H9 (cell line): ENCODE measurements around the gene SRP72. TPM values are rescaled to one million over a fixed set of nuclear protein-coding genes. Genes with fewer than 3 reads are reported as not detected.

Source experiments
- DNase-seq: peaks from one replicate; pipeline ENCODE4 v3.0.0-alpha.2; 2017
- H2AFZ ChIP-seq: one replicate; pipeline ENCODE4 v1.6.1; 2013; ENCODE audit warnings: mild to moderate bottlenecking, low read length, control low read depth, moderate library complexity
- H2AK5ac ChIP-seq: 2 replicates; pipeline ENCODE4 v1.6.1; 2013; ENCODE audit warnings: low read length, control low read depth, mixed read lengths; ENCODE audit not compliant: insufficient read length
- H2BK120ac ChIP-seq: one replicate; pipeline ENCODE4 v1.6.1; 2013; ENCODE audit warnings: low read depth, mild to moderate bottlenecking, low read length, control low read depth, inconsistent platforms; ENCODE audit not compliant: poor library complexity, severe bottlenecking
- H2BK12ac ChIP-seq: 2 replicates; pipeline ENCODE4 v1.6.1; 2013; ENCODE audit warnings: low read length, control low read depth, mixed read lengths, low read depth; ENCODE audit not compliant: insufficient read length
- H2BK15ac ChIP-seq: 2 replicates; pipeline ENCODE4 v1.6.1; 2013; ENCODE audit warnings: low read depth, low read length, control low read depth
- H2BK20ac ChIP-seq: one replicate; pipeline ENCODE4 v1.6.1; 2013; ENCODE audit warnings: low read depth, mild to moderate bottlenecking, low read length, control low read depth, inconsistent platforms; ENCODE audit not compliant: poor library complexity, severe bottlenecking
- H2BK5ac ChIP-seq: 2 replicates; pipeline ENCODE4 v1.6.1; 2013; ENCODE audit warnings: low read length, control low read depth, mixed read lengths; ENCODE audit not compliant: insufficient read length
- H3K14ac ChIP-seq: 2 replicates; pipeline ENCODE4 v1.6.1; 2013; ENCODE audit warnings: low read length, control low read depth; ENCODE audit not compliant: insufficient read depth
- H3K18ac ChIP-seq: 2 replicates; pipeline ENCODE4 v1.6.1; 2013; ENCODE audit warnings: low read depth, mild to moderate bottlenecking, mixed read lengths, low read length, control low read depth; ENCODE audit not compliant: insufficient read length
- H3K23ac ChIP-seq: 2 replicates; pipeline ENCODE4 v1.6.1; 2013; ENCODE audit warnings: low read length, control low read depth, mixed read lengths, low read depth; ENCODE audit not compliant: insufficient read length
- H3K23me2 ChIP-seq: 2 replicates; pipeline ENCODE4 v1.6.1; 2013; ENCODE audit warnings: low read depth, mild to moderate bottlenecking, mixed read lengths, low read length, control low read depth; ENCODE audit not compliant: insufficient read length, poor library complexity, severe bottlenecking
- H3K27ac ChIP-seq: 2 replicates; pipeline ENCODE4 v1.5.1; 2013; ENCODE audit warnings: low read length, control low read depth, mixed read lengths, low read depth; ENCODE audit not compliant: insufficient read length
- H3K27me3 ChIP-seq: 2 replicates; pipeline ENCODE4 v1.6.1; 2013; ENCODE audit warnings: low read length, control low read depth, inconsistent platforms; ENCODE audit not compliant: insufficient read depth
- H3K4ac ChIP-seq: 2 replicates; pipeline ENCODE4 v1.6.1; 2013; ENCODE audit warnings: low read depth, mild to moderate bottlenecking, control low read depth, inconsistent platforms, low read length, moderate library complexity
- H3K4me1 ChIP-seq: 2 replicates; pipeline ENCODE4 v1.6.1; 2013; ENCODE audit warnings: low read length, control low read depth, inconsistent platforms; ENCODE audit not compliant: insufficient read depth
- H3K4me2 ChIP-seq: 2 replicates; pipeline ENCODE4 v1.6.1; 2013; ENCODE audit warnings: low read length, control low read depth, mixed read lengths; ENCODE audit not compliant: insufficient read length, insufficient read depth
- H3K56ac ChIP-seq: 2 replicates; pipeline ENCODE4 v1.6.1; 2013; ENCODE audit warnings: low read depth, mild to moderate bottlenecking, mixed read lengths, low read length, control low read depth; ENCODE audit not compliant: insufficient read length
- H3K79me1 ChIP-seq: 2 replicates; pipeline ENCODE4 v1.6.1; 2013; ENCODE audit warnings: low read depth, mild to moderate bottlenecking, moderate library complexity, low read length, control low read depth, inconsistent platforms; ENCODE audit not compliant: insufficient read depth, poor library complexity, severe bottlenecking
- H3K79me2 ChIP-seq: 2 replicates; pipeline ENCODE4 v1.6.1; 2013; ENCODE audit warnings: low read length, control low read depth, inconsistent platforms; ENCODE audit not compliant: insufficient read depth
- H3K9ac ChIP-seq: 2 replicates; pipeline ENCODE4 v1.6.1; 2013; ENCODE audit warnings: low read length, control low read depth, mixed read lengths; ENCODE audit not compliant: insufficient read length; ENCODE audit errors: extremely low read depth
- H3K9me3 ChIP-seq: one replicate; pipeline ENCODE4 v1.6.1; 2013; ENCODE audit warnings: low read depth, low read length, inconsistent platforms; ENCODE audit not compliant: control insufficient read depth
- H3T11ph ChIP-seq: one replicate; pipeline ENCODE4 v1.6.1; 2013; ENCODE audit warnings: mild to moderate bottlenecking, low read length, control low read depth, inconsistent platforms
- H4K20me1 ChIP-seq: one replicate; pipeline ENCODE4 v1.6.1; 2013; ENCODE audit not compliant: control insufficient read depth, insufficient read length, insufficient read depth
- H4K5ac ChIP-seq: 2 replicates; pipeline ENCODE4 v1.6.1; 2013; ENCODE audit warnings: low read depth, mild to moderate bottlenecking, mixed read lengths, low read length, control low read depth; ENCODE audit not compliant: insufficient read length
- H4K8ac ChIP-seq: replicated peaks from 2 replicates; pipeline ENCODE4 v1.6.1; 2013; ENCODE audit warnings: low read length, control low read depth, mixed read lengths, low read depth; ENCODE audit not compliant: insufficient read length
- H4K91ac ChIP-seq: 2 replicates; pipeline ENCODE4 v1.6.1; 2013; ENCODE audit warnings: low read depth, mild to moderate bottlenecking, moderate library complexity, mixed read lengths, low read length, control low read depth; ENCODE audit not compliant: insufficient read length
- H3K27ac Mint-ChIP-seq, 3 experiments: 2 replicates in 2 of 3; 3 replicates in 1 of 3; pipeline ENCODE4 v1.8.0; 2020 to 2021; ENCODE audit warnings: mixed read lengths in 3 of 3, mild to moderate bottlenecking in 1 of 3, moderate library complexity in 1 of 3
- H3K27me3 Mint-ChIP-seq: 2 replicates; pipeline ENCODE4 v1.8.0; 2021; ENCODE audit warnings: low read depth, mild to moderate bottlenecking, moderate library complexity, mixed read lengths
- H3K36me3 Mint-ChIP-seq, 3 experiments: 2 replicates in 2 of 3; 3 replicates in 1 of 3; pipeline ENCODE4 v1.8.0; 2020 to 2021; ENCODE audit warnings: low read depth in 3 of 3, mixed read lengths in 3 of 3; ENCODE audit not compliant: insufficient read depth in 1 of 3
- H3K4me1 Mint-ChIP-seq, 2 experiments: 2 replicates each; pipeline ENCODE4 v1.8.0; 2020; ENCODE audit warnings: mixed read lengths in 2 of 2
- H3K4me3 Mint-ChIP-seq, 2 experiments: 2 replicates in 1 of 2; 3 replicates in 1 of 2; pipeline ENCODE4 v1.8.0; 2020 to 2021; ENCODE audit warnings: mild to moderate bottlenecking in 2 of 2, mixed read lengths in 2 of 2, moderate library complexity in 1 of 2
- H3K9me3 Mint-ChIP-seq, 2 experiments: 2 replicates in 1 of 2; 3 replicates in 1 of 2; pipeline ENCODE4 v1.8.0; 2020; ENCODE audit warnings: mild to moderate bottlenecking in 2 of 2, mixed read lengths in 2 of 2, moderate library complexity in 1 of 2
- CTCF ChIP-seq: fragments of 200-600 bp; sonication (generic); conservative IDR thresholded peaks from 3 replicates; pipeline ENCODE4 v1.8.0; 2021; ENCODE audit warnings: antibody characterized with exemption, mild to moderate bottlenecking
- WGBS: extraction: QIAGEN DNeasy Blood & Tissue Kit; methylation state at CpG from one replicate; pipeline ENCODE4 v1.1.7; 2013; ENCODE audit warnings: missing lambda C conversion rate, low lambda C conversion rate, mixed read lengths; ENCODE audit not compliant: insufficient read length; ENCODE audit errors: extremely low coverage; 5-methylcytosine and 5-hydroxymethylcytosine counted together
- total RNA-seq: library from RNA; stranded (reverse); gene quantifications from 2 replicates; pipeline ENCODE4 v1.2.1, GENCODE V29; 2021

SRP72 gene
- total RNA-seq, 1 experiment from 2014 or later = 141 TPM

GRCh38 chr4:56496241-56496640 is 28.8 kb downstream of the SRP72 start:
- Histone ChIP-seq H2AK5ac (no peak overlapping the region), H4K8ac (no peak overlapping the region), H2BK120ac (no peak overlapping the region), H3K23me2 (no peaks in the 10 kb centered on the region), H4K20me1 (no peaks in the 10 kb centered on the region), H2BK20ac (no peak overlapping the region), H4K5ac (no peak overlapping the region), H3K4me1 (no peaks in the 10 kb centered on the region), H3K79me2 (no peaks in the 10 kb centered on the region), H3K9ac (no peak overlapping the region), H3K4ac (no peak overlapping the region), H3K79me1 (no peaks in the 10 kb centered on the region), H2BK15ac (no peak overlapping the region), H3K14ac (no peak overlapping the region), H2BK12ac (no peak overlapping the region), H4K91ac (no peak overlapping the region), H3K9me3 (no peaks in the 10 kb centered on the region), H3T11ph (no peak overlapping the region), H3K23ac (no peak overlapping the region), H3K56ac (no peak overlapping the region), H3K18ac (no peak overlapping the region), H3K27me3 (no peaks in the 10 kb centered on the region), H2BK5ac (no peak overlapping the region), H2AFZ (no peak overlapping the region), H3K4me2 (no peak overlapping the region), H3K27ac (no peak overlapping the region)
- Mint-ChIP-seq H3K27ac (no peak overlapping the region), H3K4me1 (no peaks in the 10 kb centered on the region), H3K9me3 (no peaks in the 10 kb centered on the region), H3K27me3 (no peaks in the 10 kb centered on the region), H3K4me3 (no peak overlapping the region), H3K36me3 (peaks cover 28 to 76% (median 74%) of the 10 kb centered on the region in 3 experiments; a peak in 6 of 7 replicates)
- no peak for DNase-seq
- no peak for TF ChIP-seq CTCF
- WGBS = no CpG with 5 or more reads among the region's 1 CpG
